Activated CD8-positive, alpha-beta T cell treated with anti-CD3 and anti-CD28 coated beads for 36 hours (primary cell): ENCODE data around the gene SLC25A41. TPM values are rescaled to one million over a fixed set of nuclear protein-coding genes. Genes with fewer than 3 reads are reported as not detected.

Source experiments
- ATAC-seq: fragments of 200-7000 bp; cut with Tn5 transposase; one replicate; pipeline ENCODE4 v1.10.0; 2021; ENCODE audit warnings: mild to moderate bottlenecking, moderate library complexity
- CTCF ChIA-PET: fragments of 350-600 bp; sonication (Branson Sonifier 250); formaldehyde crosslinking; loops from one replicate; lab custom pipeline; 2021; ENCODE audit warnings: antibody characterized with exemption; lab: Charles Lee
- POLR2A ChIA-PET: fragments of 350-600 bp; sonication (Branson Sonifier 250); formaldehyde crosslinking; loops from one replicate; lab custom pipeline; 2021; ENCODE audit warnings: antibody characterized with exemption; lab: Charles Lee
- DNase-seq: peaks from one replicate; pipeline ENCODE4 v3.0.0-alpha.2; 2020
- H3K27ac Mint-ChIP-seq: one replicate; pipeline ENCODE4 v1.8.0; 2021; ENCODE audit warnings: mild to moderate bottlenecking, mixed read lengths
- H3K27me3 Mint-ChIP-seq: one replicate; pipeline ENCODE4 v1.8.0; 2021; ENCODE audit warnings: mixed read lengths
- H3K36me3 Mint-ChIP-seq: one replicate; pipeline ENCODE4 v1.8.0; 2021; ENCODE audit warnings: low read depth, mixed read lengths
- H3K4me1 Mint-ChIP-seq: one replicate; pipeline ENCODE4 v1.8.0; 2021; ENCODE audit warnings: low read depth, mixed read lengths
- H3K4me3 Mint-ChIP-seq: one replicate; pipeline ENCODE4 v1.8.0; 2021; ENCODE audit warnings: mild to moderate bottlenecking, moderate library complexity, mixed read lengths
- H3K9me3 Mint-ChIP-seq: one replicate; pipeline ENCODE4 v1.8.0; 2021; ENCODE audit warnings: mixed read lengths
- intact Hi-C: fragments of 100-400 bp; cut with micrococcal nuclease; formaldehyde crosslinking; loops from one replicate; pipeline ENCODE4 v1.10.0; 2022
- total RNA-seq, 2 experiments: library from RNA; stranded (reverse); gene quantifications; one replicate each; pipeline ENCODE4 v1.2.3, GENCODE V29; 2021
- TF ChIP-seq, protein P1 (sequence below): fragments of 200-600 bp; IDR thresholded peaks from one replicate; pipeline ENCODE4 v1.8.0; 2022; ENCODE audit warnings: antibody characterized with exemption, mild to moderate bottlenecking

Gene SLC25A41
- total RNA-seq, 2 experiments from 2014 or later, result not detected

DNA sequence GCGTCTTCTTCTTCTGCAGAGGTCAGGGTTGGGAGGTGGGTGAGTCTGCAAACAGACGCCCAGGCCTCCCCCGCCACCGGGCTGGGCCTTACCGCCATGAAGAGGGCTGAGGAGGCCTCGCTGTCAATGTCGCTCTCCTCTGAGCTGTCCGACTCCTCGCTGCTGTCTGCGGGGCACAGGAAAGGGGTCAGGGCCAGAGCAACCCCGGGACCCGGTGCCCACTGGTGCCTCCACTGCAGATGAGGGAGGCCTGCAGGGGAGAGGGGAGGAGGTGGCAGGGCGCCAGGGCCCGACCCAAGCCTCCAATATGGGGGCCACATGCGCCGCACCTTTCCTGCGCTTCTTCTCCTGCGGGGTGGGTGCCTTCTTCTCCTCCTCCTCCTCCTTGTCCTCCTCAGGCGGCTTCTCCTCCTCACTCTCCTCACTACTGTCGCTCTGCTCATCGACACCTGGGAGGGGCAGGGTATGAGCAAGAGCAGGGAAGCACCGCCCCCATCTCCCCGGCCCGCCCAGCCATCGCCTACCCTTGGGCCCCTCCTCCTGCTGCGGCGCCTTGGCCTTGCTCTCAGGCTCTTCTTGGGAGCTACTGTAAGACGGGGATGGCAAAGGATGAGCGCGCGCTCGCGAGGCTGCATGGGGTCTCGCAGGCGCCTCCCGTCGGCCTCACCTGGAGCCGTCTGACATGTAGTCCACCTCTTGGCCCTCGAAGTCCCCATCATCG, 52.4 kb downstream of the SLC25A41 start:
- peaks cover 2% of the 10 kb centered on the region for H3K4me1 Mint-ChIP-seq
- no peaks in the 10 kb centered on the region for H3K27me3 Mint-ChIP-seq
- CTCF ChIA-PET, result no interaction called here
- intact Hi-C loops, result no loop called here
- no peaks in the 10 kb centered on the region for H3K9me3 Mint-ChIP-seq
- peaks cover 37% of the 10 kb centered on the region for H3K36me3 Mint-ChIP-seq
- POLR2A ChIA-PET, result interaction anchor here (0.6 kb wide), 1 partner anchor 16 kb away, joined by 3 read pairs; no protein-coding TSS in a partner anchor
- no peak overlapping the region for H3K4me3 Mint-ChIP-seq
- TF ChIP-seq, protein P1, sequence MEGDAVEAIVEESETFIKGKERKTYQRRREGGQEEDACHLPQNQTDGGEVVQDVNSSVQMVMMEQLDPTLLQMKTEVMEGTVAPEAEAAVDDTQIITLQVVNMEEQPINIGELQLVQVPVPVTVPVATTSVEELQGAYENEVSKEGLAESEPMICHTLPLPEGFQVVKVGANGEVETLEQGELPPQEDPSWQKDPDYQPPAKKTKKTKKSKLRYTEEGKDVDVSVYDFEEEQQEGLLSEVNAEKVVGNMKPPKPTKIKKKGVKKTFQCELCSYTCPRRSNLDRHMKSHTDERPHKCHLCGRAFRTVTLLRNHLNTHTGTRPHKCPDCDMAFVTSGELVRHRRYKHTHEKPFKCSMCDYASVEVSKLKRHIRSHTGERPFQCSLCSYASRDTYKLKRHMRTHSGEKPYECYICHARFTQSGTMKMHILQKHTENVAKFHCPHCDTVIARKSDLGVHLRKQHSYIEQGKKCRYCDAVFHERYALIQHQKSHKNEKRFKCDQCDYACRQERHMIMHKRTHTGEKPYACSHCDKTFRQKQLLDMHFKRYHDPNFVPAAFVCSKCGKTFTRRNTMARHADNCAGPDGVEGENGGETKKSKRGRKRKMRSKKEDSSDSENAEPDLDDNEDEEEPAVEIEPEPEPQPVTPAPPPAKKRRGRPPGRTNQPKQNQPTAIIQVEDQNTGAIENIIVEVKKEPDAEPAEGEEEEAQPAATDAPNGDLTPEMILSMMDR, result no peak
- DNase-seq, result no peak
- no peak for ATAC-seq
- H3K27ac Mint-ChIP-seq, result no peak overlapping the region

DNA sequence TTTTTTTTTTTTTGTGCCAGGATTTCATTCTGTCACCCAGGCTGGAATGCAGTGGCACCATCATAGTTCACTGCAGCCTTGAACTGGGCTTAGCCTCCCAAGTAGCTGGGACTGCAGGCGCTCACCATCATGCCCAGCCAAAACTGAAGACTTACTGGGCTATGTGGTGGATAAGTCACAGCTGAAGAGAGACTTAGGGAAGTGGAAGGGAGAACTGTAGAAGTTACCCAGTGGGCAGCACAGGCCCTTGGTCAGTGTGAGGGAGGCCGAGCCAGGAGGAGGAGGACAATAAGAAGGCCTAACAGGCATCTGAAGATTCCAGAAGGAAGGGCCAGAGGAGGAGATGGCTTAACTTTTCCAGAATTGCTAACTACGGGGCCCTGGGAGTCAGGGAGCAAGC, 53.8 kb downstream of the SLC25A41 start:
- intact Hi-C loops, result no loop called here
- no peaks in the 10 kb centered on the region for H3K9me3 Mint-ChIP-seq
- no peak overlapping the region for H3K4me3 Mint-ChIP-seq
- H3K27me3 Mint-ChIP-seq, result no peaks in the 10 kb centered on the region
- ATAC-seq, result no peak
- ChIA-PET POLR2A (interaction anchor here (0.6 to 1.6 kb wide), 3 partner anchors 10 to 96 kb away, joined by 3 to 4 read pairs (median 4); no protein-coding TSS in a partner anchor), CTCF (no interaction called here)
- peaks cover 33% of the 10 kb centered on the region for H3K36me3 Mint-ChIP-seq
- TF ChIP-seq, protein P1, result no peak
- no peak overlapping the region for H3K27ac Mint-ChIP-seq
- no peak for DNase-seq
- peaks cover 2% of the 10 kb centered on the region for H3K4me1 Mint-ChIP-seq

DNA sequence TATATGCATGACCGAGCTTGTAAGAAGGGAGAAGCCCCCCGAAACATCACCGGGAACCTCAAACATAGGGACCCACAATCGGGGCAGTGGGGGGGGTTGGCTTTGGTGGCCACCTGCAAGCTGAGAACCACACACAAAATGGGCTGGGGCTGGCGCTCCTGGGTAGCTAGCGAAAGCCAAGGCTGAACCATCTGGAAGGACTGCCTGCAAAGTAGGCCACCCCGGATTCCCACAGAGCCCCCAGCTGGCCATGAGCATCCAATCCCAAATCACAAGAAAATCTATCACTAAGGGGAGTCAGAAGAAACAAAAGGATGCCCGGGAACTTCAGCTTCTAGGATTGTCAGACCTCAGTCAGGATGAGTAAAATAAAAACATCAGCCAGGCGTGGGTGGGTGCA, 55.1 kb downstream of the SLC25A41 start:
- POLR2A ChIA-PET, result interaction anchor here (1.2 to 1.6 kb wide), 2 partner anchors 11 to 34 kb away, joined by 3 to 4 read pairs; no protein-coding TSS in a partner anchor
- H3K4me3 Mint-ChIP-seq, result no peak overlapping the region

DNA sequence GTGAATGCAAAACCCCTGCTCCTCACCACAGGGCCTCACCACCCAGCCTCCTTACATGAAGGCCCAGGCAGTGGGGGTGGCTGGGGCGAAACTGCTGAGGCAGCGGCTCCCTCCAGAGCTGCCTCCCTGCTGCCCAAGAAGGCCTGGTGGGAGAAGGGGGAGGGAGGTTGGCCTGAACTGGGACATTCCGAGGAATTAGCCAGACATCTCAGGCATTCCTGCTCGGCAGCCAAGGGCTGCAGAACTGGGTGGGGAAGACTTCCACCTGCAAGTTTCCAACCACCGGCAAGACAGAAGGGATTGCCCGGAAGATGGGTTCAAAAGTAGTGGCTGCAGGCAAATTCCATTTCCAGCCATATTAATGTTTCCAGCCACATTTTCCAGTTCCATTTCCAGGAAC, 55.5 kb downstream of the SLC25A41 start:
- Mint-ChIP-seq H3K4me3 (no peak overlapping the region), H3K27me3 (no peaks in the 10 kb centered on the region), H3K36me3 (peaks cover 30% of the 10 kb centered on the region), H3K9me3 (no peaks in the 10 kb centered on the region), H3K27ac (no peak overlapping the region), H3K4me1 (peaks cover 7% of the 10 kb centered on the region)
- intact Hi-C loops, result no loop called here
- TF ChIP-seq, protein P1, result no peak
- ATAC-seq, result no peak
- no peak for DNase-seq
- CTCF ChIA-PET, result interaction anchor here (1.0 kb wide), 1 partner anchor 18 kb away, joined by 3 read pairs; no protein-coding TSS in a partner anchor
- POLR2A ChIA-PET, result interaction anchor here (0.8 to 1.6 kb wide), 2 partner anchors 12 to 46 kb away, joined by 3 to 4 read pairs; partner anchors contain the start of gene KHSRP

More for the DNA sequence above, 55.1 kb downstream of the SLC25A41 start:
- TF ChIP-seq, protein P1, result no peak
- ATAC-seq (no peak), DNase-seq (no peak)
- intact Hi-C loops, result no loop called here
- Mint-ChIP-seq H3K27ac (no peak overlapping the region), H3K36me3 (peaks cover 33% of the 10 kb centered on the region), H3K9me3 (no peaks in the 10 kb centered on the region), H3K27me3 (no peaks in the 10 kb centered on the region), H3K4me1 (peaks cover 6% of the 10 kb centered on the region)
- CTCF ChIA-PET, result no interaction called here
